SK-N-SH (cell line): Measurements from ENCODE around the gene MT1E. TPM values are rescaled to one million over a fixed set of nuclear protein-coding genes. Genes with fewer than 3 reads are reported as not detected.

Experiments
- CTCF ChIA-PET: fragments of 300-600, 350-600 bp; formaldehyde crosslinking; extraction: SDS; loops from one replicate; lab custom pipeline; 2021; lab: Yijun Ruan, JAX
- POLR2A ChIA-PET: fragments of 350-600 bp; sonication (Branson Sonifier 250); formaldehyde crosslinking; extraction: SDS; loops from one replicate; lab custom pipeline; 2020; ENCODE audit warnings: antibody characterized with exemption, inconsistent platforms; lab: Yijun Ruan, JAX
- DNase-seq: peaks from one replicate; pipeline ENCODE4 v3.0.0; 2012
- H2AFZ ChIP-seq: fragments of 200-600 bp; sonication (generic); 2 replicates; pipeline ENCODE4 v1.8.1; 2016; ENCODE audit warnings: antibody characterized with exemption, mild to moderate bottlenecking, low read depth
- H3F3A ChIP-seq: fragments of 200-600 bp; sonication (generic); replicated peaks from 2 replicates; pipeline ENCODE3; 2016; ENCODE audit warnings: antibody characterized with exemption, mild to moderate bottlenecking; ENCODE audit not compliant: insufficient read depth
- H3K27ac ChIP-seq, 2 experiments: fragments of 200-500 bp in 1 of 2; fragments of 200-600 bp in 1 of 2; sonication (Bioruptor generic) in 1 of 2; sonication (generic), shearing (Covaris generic) in 1 of 2; 2 replicates each; pipeline versions ENCODE4 v1.5.1 to v1.6.1; 2014 to 2016; ENCODE audit warnings: low read depth in 2 of 2, inconsistent platforms in 1 of 2, low read length in 1 of 2, mild to moderate bottlenecking in 1 of 2, mixed read lengths in 1 of 2
- H3K27me3 ChIP-seq: fragments of 200-600 bp; sonication (generic), shearing (Covaris generic); 2 replicates; pipeline ENCODE4 v1.6.1; 2016; ENCODE audit warnings: mixed run types; ENCODE audit not compliant: insufficient read depth
- H3K36me3 ChIP-seq, 2 experiments: fragments of 200-500 bp in 1 of 2; fragments of 200-600 bp in 1 of 2; sonication (Bioruptor generic) in 1 of 2; sonication (generic) in 1 of 2; replicated peaks in 1 of 2; 2 replicates each; pipeline versions ENCODE3 to v1.5.1; 2014 to 2016; ENCODE audit warnings: low read length in 1 of 2, mild to moderate bottlenecking in 1 of 2; ENCODE audit not compliant: insufficient read depth in 2 of 2, control insufficient read depth in 1 of 2
- H3K4me1 ChIP-seq, 2 experiments: fragments of 200-500 bp in 1 of 2; fragments of 200-600 bp in 1 of 2; sonication (Bioruptor generic) in 1 of 2; sonication (generic), shearing (Covaris generic) in 1 of 2; 2 replicates each; pipeline versions ENCODE4 v1.5.1 to v1.6.1; 2014 to 2016; ENCODE audit warnings: low read depth in 1 of 2, low read length in 1 of 2, mixed run types in 1 of 2; ENCODE audit not compliant: insufficient read depth in 2 of 2, control insufficient read depth in 1 of 2
- H3K4me2 ChIP-seq: fragments of 200-600 bp; sonication (generic), shearing (Covaris generic); 2 replicates; pipeline ENCODE4 v1.6.1; 2017; ENCODE audit warnings: mixed run types
- H3K4me3 ChIP-seq, 2 experiments: fragments of 200-500 bp in 1 of 2; fragments of 200-600 bp in 1 of 2; sonication (Bioruptor generic) in 1 of 2; sonication (generic), shearing (Covaris generic) in 1 of 2; 2 replicates each; pipeline versions ENCODE4 v1.5.1 to v1.8.1; 2014 to 2016; ENCODE audit warnings: low read depth in 2 of 2, inconsistent platforms in 1 of 2, low read length in 1 of 2, mild to moderate bottlenecking in 1 of 2, mixed read lengths in 1 of 2, moderate library complexity in 1 of 2
- H3K79me2 ChIP-seq: fragments of 200-600 bp; sonication (generic); 2 replicates; pipeline ENCODE4 v1.8.1; 2017; ENCODE audit warnings: mild to moderate bottlenecking; ENCODE audit not compliant: insufficient read depth
- H3K9ac ChIP-seq: fragments of 200-600 bp; sonication (generic); 2 replicates; pipeline ENCODE4 v1.6.1; 2017; ENCODE audit warnings: mixed run types
- H3K9me2 ChIP-seq: fragments of 200-600 bp; sonication (generic); 2 replicates; pipeline ENCODE4 v1.6.1; 2017; ENCODE audit warnings: mixed run types
- H3K9me3 ChIP-seq: fragments of 200-600 bp; sonication (generic); 2 replicates; pipeline ENCODE4 v1.6.1; 2017; ENCODE audit warnings: mixed run types, mild to moderate bottlenecking, moderate library complexity
- H4K20me1 ChIP-seq: fragments of 200-600 bp; sonication (generic); 2 replicates; pipeline ENCODE4 v1.6.1; 2017; ENCODE audit warnings: mild to moderate bottlenecking, mixed run types; ENCODE audit not compliant: insufficient read depth
- CHD2 ChIP-seq: fragments of 150-350 bp; IDR thresholded peaks from 2 replicates; pipeline ENCODE4 v1.6.1; 2018; ENCODE audit warnings: low read length; ENCODE audit not compliant: partially characterized antibody
- ELF1 ChIP-seq: IDR thresholded peaks from 2 replicates; pipeline ENCODE4 v1.4.0; 2012
- EP300 ChIP-seq, 2 experiments: IDR thresholded peaks; 2 replicates each; pipeline versions ENCODE4 v1.4.0 to v1.6.1; 2012; ENCODE audit warnings: borderline replicate concordance in 1 of 2, low read depth in 1 of 2, low read length in 1 of 2
- EZH2phosphoT487 ChIP-seq: fragments of 200-600 bp; sonication (generic); IDR thresholded peaks from 2 replicates; pipeline ENCODE4 v1.6.1; 2017; ENCODE audit warnings: low read depth, mixed run types, mild to moderate bottlenecking, antibody characterized with exemption, moderate library complexity, borderline replicate concordance
- FOSL2 ChIP-seq: IDR thresholded peaks from 2 replicates; pipeline ENCODE4 v1.4.0; 2012; ENCODE audit warnings: low read depth, mild to moderate bottlenecking, moderate library complexity, borderline replicate concordance
- FOXJ3 ChIP-seq: sonication (generic); formaldehyde crosslinking; IDR thresholded peaks from 2 replicates; pipeline ENCODE4 v1.5.1; 2020; ENCODE audit warnings: mild to moderate bottlenecking, missing genetic modification reagents
- FOXM1 ChIP-seq: IDR thresholded peaks from 2 replicates; pipeline ENCODE4 v1.4.0; 2012; ENCODE audit warnings: low read depth, mild to moderate bottlenecking
- GATA2 ChIP-seq: sonication (generic); formaldehyde crosslinking; IDR thresholded peaks from 2 replicates; pipeline ENCODE4 v1.5.0; 2020; ENCODE audit warnings: mild to moderate bottlenecking, missing genetic modification reagents
- IRF3 ChIP-seq: fragments of 150-350 bp; IDR thresholded peaks from 2 replicates; pipeline ENCODE4 v1.6.1; 2016; ENCODE audit warnings: mild to moderate bottlenecking, low read depth, low read length
- JUND ChIP-seq: IDR thresholded peaks from 2 replicates; pipeline ENCODE4 v1.4.0; 2012
- MAX ChIP-seq: IDR thresholded peaks from 2 replicates; pipeline ENCODE4 v1.4.0; 2012; ENCODE audit warnings: low read depth
- MEF2A ChIP-seq: IDR thresholded peaks from 2 replicates; pipeline ENCODE4 v1.4.0; 2012; ENCODE audit warnings: low read depth, borderline replicate concordance
- MXI1 ChIP-seq: IDR thresholded peaks from 2 replicates; pipeline ENCODE4 v1.6.1; 2012; ENCODE audit warnings: mild to moderate bottlenecking, low read depth, low read length, improper control_type of control experiment
- NFIC ChIP-seq: IDR thresholded peaks from 2 replicates; pipeline ENCODE4 v1.4.0; 2012; ENCODE audit warnings: borderline replicate concordance
- NRF1 ChIP-seq: IDR thresholded peaks from 2 replicates; pipeline ENCODE4 v1.6.1; 2012; ENCODE audit warnings: low read depth, mild to moderate bottlenecking, low read length
- POLR2AphosphoS5 ChIP-seq: IDR thresholded peaks from 2 replicates; pipeline ENCODE4 v1.6.1; 2012; ENCODE audit warnings: low read depth, low read length
- RAD21 ChIP-seq: IDR thresholded peaks from 2 replicates; pipeline ENCODE4 v1.6.1; 2012; ENCODE audit warnings: mild to moderate bottlenecking, low read length
- RCOR1 ChIP-seq: fragments of 150-350 bp; IDR thresholded peaks from 2 replicates; pipeline ENCODE4 v1.6.1; 2017; ENCODE audit warnings: antibody characterized with exemption, low read length
- RFX5 ChIP-seq: IDR thresholded peaks from 2 replicates; pipeline ENCODE4 v1.6.1; 2012; ENCODE audit warnings: mild to moderate bottlenecking, improper control_type of control experiment, low read length
- SIN3A ChIP-seq: IDR thresholded peaks from 2 replicates; pipeline ENCODE4 v1.6.1; 2012; ENCODE audit warnings: low read depth, mild to moderate bottlenecking, low read length, moderate library complexity, borderline replicate concordance
- TAF1 ChIP-seq: IDR thresholded peaks from 2 replicates; pipeline ENCODE4 v1.6.1; 2012; ENCODE audit warnings: low read depth, mild to moderate bottlenecking, low read length, moderate library complexity, borderline replicate concordance
- TEAD4 ChIP-seq: IDR thresholded peaks from 2 replicates; pipeline ENCODE4 v1.4.0; 2012; ENCODE audit warnings: mild to moderate bottlenecking, borderline replicate concordance; ENCODE audit not compliant: insufficient read depth
- USF1 ChIP-seq: IDR thresholded peaks from 2 replicates; pipeline ENCODE4 v1.4.0; 2012; ENCODE audit warnings: low read depth, borderline replicate concordance
- YY1 ChIP-seq: IDR thresholded peaks from 2 replicates; pipeline ENCODE4 v1.4.0; 2012; ENCODE audit warnings: low read depth, mild to moderate bottlenecking
- WGBS: methylation state at CpG from one replicate; pipeline ENCODE4 v1.1.6; 2017; ENCODE audit warnings: low lambda C conversion rate; 5-methylcytosine and 5-hydroxymethylcytosine counted together
- polyA plus RNA-seq, 3 experiments: library from polyadenylated mRNA; depleted of rRNA; stranded (reverse); fragments of >200 nt; gene quantifications; 2 replicates each; pipeline ENCODE4 v1.2.3, GENCODE V29; 2012
- TF ChIP-seq, protein P1 (sequence below): IDR thresholded peaks from 2 replicates; pipeline ENCODE4; 2012
- TF ChIP-seq, protein P2 (sequence below): fragments of 150-350 bp; IDR thresholded peaks from 2 replicates; pipeline ENCODE4 v1.6.1; 2017; ENCODE audit warnings: antibody characterized with exemption, low read length, low read depth, borderline replicate concordance

The MT1E gene
- polyA plus RNA-seq, 1 of the 3 experiments (the other 2 are of a cell fraction): 205 TPM

- TF ChIP-seq, protein P1, sequence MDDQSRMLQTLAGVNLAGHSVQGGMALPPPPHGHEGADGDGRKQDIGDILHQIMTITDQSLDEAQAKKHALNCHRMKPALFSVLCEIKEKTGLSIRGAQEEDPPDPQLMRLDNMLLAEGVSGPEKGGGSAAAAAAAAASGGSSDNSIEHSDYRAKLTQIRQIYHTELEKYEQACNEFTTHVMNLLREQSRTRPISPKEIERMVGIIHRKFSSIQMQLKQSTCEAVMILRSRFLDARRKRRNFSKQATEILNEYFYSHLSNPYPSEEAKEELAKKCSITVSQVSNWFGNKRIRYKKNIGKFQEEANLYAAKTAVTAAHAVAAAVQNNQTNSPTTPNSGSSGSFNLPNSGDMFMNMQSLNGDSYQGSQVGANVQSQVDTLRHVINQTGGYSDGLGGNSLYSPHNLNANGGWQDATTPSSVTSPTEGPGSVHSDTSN: peak; percentile 22; the same call in 1 of the 2 replicates
- TF ChIP-seq RAD21: no peak
- TF ChIP-seq GATA2: no peak
- TF ChIP-seq EZH2phosphoT487: no peak
- peak; percentile 59; the same call in 1 of the 2 replicates for TF ChIP-seq ELF1
- no peak; the same call in 1 of the 2 replicates for TF ChIP-seq MEF2A
- TF ChIP-seq JUND: no peak
- peak; percentile 67; the same call in 1 of the 2 replicates for TF ChIP-seq SIN3A
- TF ChIP-seq EP300 (IDR thresholded peaks at IDR 0.05; ENCODE audit: borderline replicate concordance in 1 of 2, low read depth in 1 of 2, low read length in 1 of 2): peak in 1 of 2 experiments; percentile 67; a peak in 1 of 4 replicates
Observed at GRCh38 chr16:56607109-56607618, 18.4 kb upstream of the MT1E start (continued).

- CTCF ChIA-PET: interaction anchor here (1.2 to 8.2 kb wide), 3 partner anchors 44 to 182 kb away, joined by 3 to 138 read pairs (median 6); no protein-coding TSS in a partner anchor
- Histone ChIP-seq H3K9me2 (no peaks in the 10 kb centered on the region), H3K36me3 (no peaks in the 10 kb centered on the region), H2AFZ (0 out of 2 replicates have a peak overlapping the region, but pooled peaks have one; percentile 43), H3K9me3 (no peaks in the 10 kb centered on the region), H3K79me2 (peaks cover 30% of the 10 kb centered on the region), H3K4me2 (peak overlapping the region; percentile 88), H3K27me3 (no peaks in the 10 kb centered on the region), H3K4me1 (peaks cover 35 to 46% of the 10 kb centered on the region in 2 experiments; a peak in 3 of 4 replicates), H3K27ac (peak overlapping the region; percentile 86 to 96), H3K4me3 (peak overlapping the region in 1 of 2 experiments; percentile 13; a peak in 2 of 4 replicates), H3F3A (peaks cover 56% of the 10 kb centered on the region), H4K20me1 (no peaks in the 10 kb centered on the region; the same call in 1 of the 2 replicates), H3K9ac (peak overlapping the region; percentile 90)
- 62% methylated on average over 2 of the region's 2 CpGs for WGBS
- POLR2A ChIA-PET: no interaction called here
- no peak for DNase-seq
- TF ChIP-seq NFIC (no peak), POLR2AphosphoS5 (no peak), MXI1 (no peak), RFX5 (no peak), USF1 (no peak), NRF1 (no peak), FOXJ3 (no peak), GATA2 (no peak), MAX (no peak), IRF3 (no peak), CHD2 (no peak), TEAD4 (no peak), FOSL2 (no peak), RCOR1 (no peak), TAF1 (no peak), YY1 (no peak), EZH2phosphoT487 (no peak), FOXM1 (no peak)
- TF ChIP-seq, protein P2, sequence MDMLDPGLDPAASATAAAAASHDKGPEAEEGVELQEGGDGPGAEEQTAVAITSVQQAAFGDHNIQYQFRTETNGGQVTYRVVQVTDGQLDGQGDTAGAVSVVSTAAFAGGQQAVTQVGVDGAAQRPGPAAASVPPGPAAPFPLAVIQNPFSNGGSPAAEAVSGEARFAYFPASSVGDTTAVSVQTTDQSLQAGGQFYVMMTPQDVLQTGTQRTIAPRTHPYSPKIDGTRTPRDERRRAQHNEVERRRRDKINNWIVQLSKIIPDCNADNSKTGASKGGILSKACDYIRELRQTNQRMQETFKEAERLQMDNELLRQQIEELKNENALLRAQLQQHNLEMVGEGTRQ: no peak
- TF ChIP-seq, protein P1: no peak
Observed at GRCh38 chr16:56607675-56608042, 17.9 kb upstream of the MT1E start.
